Peyer's patch (tissue), 4 donors: ENCODE results near the gene ABCA3. TPM values are rescaled to one million over a fixed set of nuclear protein-coding genes. Genes with fewer than 3 reads are reported as not detected.
"Not testable (repeated sequence)": the region's sequence is repeated elsewhere in the genome, so short reads cannot be mapped to it uniquely, and the experiment has no call there.

Experiments used
- DNase-seq, 3 donors: peaks; one replicate each; pipeline ENCODE4 v3.0.0-alpha.2; 2017 to 2019
- H3K27ac ChIP-seq, 4 donors: fragments of 200-600 bp; sonication (generic); one replicate each; pipeline ENCODE4 v1.5.1; 2016 to 2019
- H3K27me3 ChIP-seq, 2 donors: fragments of 200-600 bp; sonication (generic); one replicate each; pipeline ENCODE4 v1.5.1; 2019
- H3K36me3 ChIP-seq, 3 donors: fragments of 200-600 bp; sonication (generic); one replicate each; pipeline ENCODE4 v1.5.1; 2016 to 2019
- H3K4me1 ChIP-seq, 4 donors: fragments of 200-600 bp; sonication (generic); one replicate each; pipeline ENCODE4 v1.5.1; 2016 to 2019
- H3K4me3 ChIP-seq, 4 donors: fragments of 200-600 bp; sonication (generic); 1 replicate in 3 of 4; 2 replicates in 1 of 4; pipeline ENCODE4 v1.5.1; 2016 to 2019; ENCODE audit warnings: mild to moderate bottlenecking in 1 of 4
- H3K9me3 ChIP-seq, 4 donors: fragments of 200-600 bp; sonication (generic); one replicate each; pipeline ENCODE4 v1.5.1; 2016 to 2019; ENCODE audit warnings: mild to moderate bottlenecking in 1 of 4
- CTCF ChIP-seq, 6 experiments: fragments of 450-650 bp in 4 of 6; fragments of 200-600 bp in 2 of 6; sonication (generic) in 1 of 6; IDR thresholded peaks; one replicate each; pipeline ENCODE4 v1.5.1; 2017 to 2019; ENCODE audit warnings: antibody characterized with exemption in 6 of 6, mild to moderate bottlenecking in 3 of 6, moderate library complexity in 1 of 6
- POLR2A ChIP-seq, 2 donors: fragments of 450-650 bp; IDR thresholded peaks; one replicate each; pipeline ENCODE4 v1.5.1; 2017; ENCODE audit warnings: antibody characterized with exemption in 2 of 2, mild to moderate bottlenecking in 2 of 2, moderate library complexity in 2 of 2
- total RNA-seq, 4 donors: library from RNA; depleted of rRNA; stranded (reverse); fragments of >200 nt; gene quantifications; one replicate each; pipeline ENCODE4 v1.1.0, GENCODE V29; 2016

The ABCA3 gene
- total RNA-seq, 4 donors from 2014 or later, result 3.2 to 6.6 (median 4.6) TPM

GRCh38 chr16:2244301-2244700, 96.2 kb downstream of the ABCA3 start:
- Histone ChIP-seq H3K9me3 (no peaks in the 10 kb centered on the region), H3K27me3 (no peaks in the 10 kb centered on the region), H3K27ac (no peak overlapping the region), H3K36me3 (peaks cover 0 to 77% (median 0%) of the 10 kb centered on the region in 3 donors), H3K4me1 (no peaks in the 10 kb centered on the region), H3K4me3 (no peak overlapping the region)
- DNase-seq, result no peak
- no peak for TF ChIP-seq POLR2A (IDR thresholded peaks at IDR 0.05)
- TF ChIP-seq CTCF (IDR thresholded peaks at IDR 0.05), result no peak

GRCh38 chr16:2243781-2244180, 96.7 kb downstream of the ABCA3 start:
- H3K4me3 ChIP-seq, result no peak overlapping the region
- H3K27ac ChIP-seq, result no peak overlapping the region
- no peak for DNase-seq
- H3K9me3 ChIP-seq, result no peaks in the 10 kb centered on the region
- TF ChIP-seq POLR2A (IDR thresholded peaks at IDR 0.05) (no peak), CTCF (IDR thresholded peaks at IDR 0.05) (no peak)
- peaks cover 0 to 72% (median 0%) of the 10 kb centered on the region in 3 donors for H3K36me3 ChIP-seq
- no peaks in the 10 kb centered on the region for H3K27me3 ChIP-seq
- H3K4me1 ChIP-seq, result no peaks in the 10 kb centered on the region

GRCh38 chr16:2243031-2243528, 97.4 kb downstream of the ABCA3 start:
- Histone ChIP-seq H3K9me3 (no peaks in the 10 kb centered on the region), H3K4me1 (no peaks in the 10 kb centered on the region), H3K36me3 (peaks cover 0 to 66% (median 0%) of the 10 kb centered on the region in 3 donors), H3K4me3 (no peak overlapping the region), H3K27ac (no peak overlapping the region), H3K27me3 (no peaks in the 10 kb centered on the region)
- no peak for DNase-seq
- TF ChIP-seq CTCF (IDR thresholded peaks at IDR 0.05) (no peak), POLR2A (IDR thresholded peaks at IDR 0.05) (no peak)

- DNase-seq, result no peak
- H3K27ac ChIP-seq, result no peak overlapping the region
- TF ChIP-seq POLR2A (IDR thresholded peaks at IDR 0.05), result no peak
- TF ChIP-seq CTCF (IDR thresholded peaks at IDR 0.05), result no peak
- no peak overlapping the region for H3K4me3 ChIP-seq
- H3K36me3 ChIP-seq, result peaks cover 0 to 65% (median 0%) of the 10 kb centered on the region in 3 donors
- no peaks in the 10 kb centered on the region for H3K9me3 ChIP-seq
- peaks cover 0 to under 1% of the 10 kb centered on the region in 2 donors for H3K27me3 ChIP-seq
- peaks cover 0 to 3% (median 0%) of the 10 kb centered on the region in 4 donors for H3K4me1 ChIP-seq
Observed at GRCh38 chr16:2242598-2242997, 97.9 kb downstream of the ABCA3 start.

- not testable (repeated sequence) for H3K4me3 ChIP-seq, DNase-seq, H3K9me3 ChIP-seq, H3K27ac ChIP-seq
- peaks cover 5 to 26% (median 14%) of the 10 kb centered on the region in 4 donors for H3K4me1 ChIP-seq
- H3K36me3 ChIP-seq, result peaks cover 0 to 50% (median 0%) of the 10 kb centered on the region in 3 donors
- peaks cover 0 to 19% of the 10 kb centered on the region in 2 donors for H3K27me3 ChIP-seq
Observed at GRCh38 chr16:2240331-2240730, 100.2 kb downstream of the ABCA3 start.

- TF ChIP-seq CTCF (IDR thresholded peaks at IDR 0.05) (no peak), POLR2A (IDR thresholded peaks at IDR 0.05) (no peak)
- Histone ChIP-seq H3K4me1 (peaks cover 5 to 28% (median 14%) of the 10 kb centered on the region in 4 donors), H3K36me3 (peaks cover 0 to 50% (median 0%) of the 10 kb centered on the region in 3 donors), H3K27ac (no peak overlapping the region), H3K27me3 (peaks cover 0 to 19% of the 10 kb centered on the region in 2 donors), H3K9me3 (no peaks in the 10 kb centered on the region), H3K4me3 (no peak overlapping the region)
- no peak for DNase-seq
Observed at GRCh38 chr16:2238838-2239675, 101.5 kb downstream of the ABCA3 start.
